HG03060 (cell line): ENCODE results near the gene CHMP1A.

Experiments
- ATAC-seq: cut with Tn5 transposase; IDR thresholded peaks from one replicate; pipeline ENCODE4 v1.9.1; 2021; ENCODE audit warnings: low read depth, moderate number of reproducible peaks; ENCODE audit not compliant: unreplicated experiment

The CHMP1A gene

DNA sequence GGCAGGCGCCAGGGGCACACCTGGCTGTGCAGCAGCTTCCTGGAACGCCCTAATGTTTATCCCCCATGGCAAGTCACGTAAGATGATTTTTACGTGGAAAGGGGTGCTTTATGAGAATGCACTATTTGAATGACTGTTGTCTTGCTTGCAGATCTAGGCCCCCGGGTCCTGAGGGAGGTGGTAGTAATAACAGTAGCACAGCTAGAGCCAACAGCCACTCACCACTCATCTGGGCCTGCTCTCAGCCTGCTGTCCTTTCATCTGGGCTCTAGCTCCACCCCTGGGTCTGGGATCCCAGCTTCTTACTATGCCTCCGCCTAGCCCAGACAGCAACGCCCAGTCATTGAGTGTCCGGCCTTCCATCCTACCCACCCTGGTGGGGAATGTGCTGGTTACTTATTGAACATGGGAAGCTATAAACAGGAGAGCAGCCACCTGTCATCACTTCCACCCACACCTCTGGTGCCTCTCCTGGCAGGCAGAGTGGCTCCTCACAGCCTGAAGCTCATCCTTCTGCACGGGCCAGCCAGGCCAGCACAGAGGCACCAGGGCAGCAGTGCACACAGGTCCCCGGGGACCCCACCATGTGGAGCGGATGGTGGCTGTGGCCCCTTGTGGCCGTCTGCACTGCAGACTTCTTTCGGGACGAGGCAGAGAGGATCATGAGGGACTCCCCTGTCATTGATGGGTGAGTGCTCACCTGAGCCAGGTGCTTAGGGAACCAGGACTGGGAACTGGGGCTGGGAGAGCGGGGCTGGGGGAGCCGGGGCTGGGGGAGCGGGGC is 27.5 kb downstream of the CHMP1A start:
- ATAC-seq: no peak

DNA sequence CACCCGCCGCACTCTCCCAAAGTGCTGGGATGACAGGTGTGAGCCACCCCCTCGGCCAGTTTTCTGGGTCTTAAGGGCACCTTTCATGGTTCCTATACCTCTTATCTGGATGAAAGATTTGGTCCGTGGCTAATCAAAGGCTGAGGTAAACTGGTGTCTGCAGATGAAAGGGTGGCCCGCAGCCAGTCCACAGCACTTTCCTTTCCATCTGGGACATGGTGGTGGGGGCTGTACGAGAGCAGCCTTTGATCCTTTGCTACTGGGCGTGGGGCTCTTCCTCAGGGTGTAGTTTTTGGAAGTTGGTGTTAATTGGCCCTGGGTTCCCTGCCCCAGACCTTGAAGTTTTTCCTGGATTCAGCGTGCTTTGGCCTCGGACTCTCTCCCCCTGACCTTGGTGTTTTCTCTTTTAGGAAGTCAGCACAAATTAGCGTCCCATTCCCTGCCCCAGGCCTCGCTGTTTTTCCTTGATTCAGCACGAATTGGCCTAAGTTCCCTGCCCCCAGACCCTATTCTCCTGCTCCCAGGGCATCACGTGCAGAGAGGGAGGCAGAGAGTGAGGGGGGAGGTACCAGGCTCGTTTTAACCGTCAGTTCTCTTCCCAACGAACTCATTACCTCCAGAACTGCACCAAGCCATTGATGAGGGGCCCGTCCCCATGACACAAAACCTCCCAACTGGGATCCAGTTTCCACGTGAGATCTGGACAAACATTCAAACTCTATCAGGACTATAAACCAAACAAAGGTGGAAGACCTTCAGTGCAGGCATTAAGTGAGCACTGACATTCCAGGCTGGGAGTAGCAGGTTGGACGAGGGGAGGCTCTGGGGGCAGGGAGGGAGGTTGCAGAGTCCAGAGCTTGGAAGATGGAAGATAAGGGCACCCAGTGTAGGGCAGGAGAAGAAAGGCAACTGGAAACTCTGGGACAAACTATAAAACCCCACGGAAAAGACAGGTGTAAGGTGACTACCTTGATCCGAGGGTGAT is 32.4 kb downstream of the CHMP1A start:
- no peak for ATAC-seq

DNA sequence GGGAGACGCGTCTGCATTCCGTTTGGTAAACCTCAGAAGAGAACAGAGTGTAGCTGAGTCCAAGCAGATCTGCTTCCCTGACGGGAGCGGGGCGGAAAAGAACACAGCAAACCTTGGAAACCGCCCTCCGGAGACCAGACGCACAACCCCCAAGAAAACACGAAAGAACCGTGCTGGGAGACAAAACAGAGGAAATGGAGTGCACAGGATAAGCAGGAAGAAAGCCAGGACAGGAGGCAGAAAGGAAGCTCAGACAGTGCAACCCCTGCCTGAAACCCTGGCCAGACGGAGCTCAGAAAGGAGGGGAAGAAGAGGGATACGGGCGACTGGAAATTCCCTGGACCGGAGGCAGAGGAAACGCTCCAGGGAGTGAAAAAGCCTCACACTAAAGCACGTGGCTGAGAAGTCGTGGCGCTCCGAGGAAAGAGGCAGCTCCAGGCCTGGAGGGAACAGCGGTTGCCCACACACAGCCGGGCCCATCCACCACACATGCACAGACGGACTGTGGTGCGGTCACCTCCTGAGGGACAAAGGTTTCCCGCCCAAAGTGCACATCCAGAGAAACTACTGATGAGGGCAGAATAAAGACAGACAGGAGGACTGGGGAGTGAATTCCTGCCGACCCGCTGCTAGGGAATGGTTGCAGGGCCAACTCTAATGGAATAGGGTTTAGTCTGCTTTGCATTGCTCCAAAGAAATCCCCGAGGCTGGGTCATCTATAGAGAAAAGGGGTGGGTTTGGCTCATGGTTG is 33.8 kb downstream of the CHMP1A start:
- no peak for ATAC-seq

DNA sequence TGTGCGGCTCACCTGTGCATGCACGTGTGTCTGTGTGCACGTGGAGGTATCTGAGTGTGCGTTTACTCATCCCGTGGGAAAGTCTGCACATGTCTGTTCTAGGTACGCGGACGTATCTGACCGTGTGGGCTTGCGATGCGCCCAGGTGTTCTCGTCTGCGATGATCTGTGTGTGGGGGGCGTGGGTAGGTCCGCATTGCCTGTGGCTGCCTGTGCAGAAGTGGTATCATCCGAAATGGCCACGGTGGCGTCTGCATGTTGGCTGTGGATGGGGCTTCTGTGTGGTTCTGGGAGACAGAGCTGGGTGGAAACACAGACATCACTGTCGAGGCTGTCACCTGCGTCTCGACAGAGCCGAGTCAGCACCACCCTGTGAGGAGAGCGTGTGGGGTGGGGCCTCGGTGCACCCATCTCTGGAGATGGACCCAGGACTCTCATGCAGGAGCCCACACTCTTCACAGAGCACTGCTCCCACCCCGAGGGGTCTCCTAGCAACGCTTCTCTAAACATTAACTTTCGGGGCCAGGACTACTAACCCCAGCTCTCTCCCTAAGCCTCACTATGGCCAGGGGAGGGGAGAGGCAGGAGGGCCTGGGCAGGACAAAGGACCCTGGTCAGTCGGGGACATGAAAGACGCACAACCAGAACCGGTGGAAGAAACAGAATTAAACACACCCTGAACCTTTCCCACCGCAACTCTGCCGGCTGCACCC is 35.7 kb downstream of the CHMP1A start:
- ATAC-seq: no peak

DNA sequence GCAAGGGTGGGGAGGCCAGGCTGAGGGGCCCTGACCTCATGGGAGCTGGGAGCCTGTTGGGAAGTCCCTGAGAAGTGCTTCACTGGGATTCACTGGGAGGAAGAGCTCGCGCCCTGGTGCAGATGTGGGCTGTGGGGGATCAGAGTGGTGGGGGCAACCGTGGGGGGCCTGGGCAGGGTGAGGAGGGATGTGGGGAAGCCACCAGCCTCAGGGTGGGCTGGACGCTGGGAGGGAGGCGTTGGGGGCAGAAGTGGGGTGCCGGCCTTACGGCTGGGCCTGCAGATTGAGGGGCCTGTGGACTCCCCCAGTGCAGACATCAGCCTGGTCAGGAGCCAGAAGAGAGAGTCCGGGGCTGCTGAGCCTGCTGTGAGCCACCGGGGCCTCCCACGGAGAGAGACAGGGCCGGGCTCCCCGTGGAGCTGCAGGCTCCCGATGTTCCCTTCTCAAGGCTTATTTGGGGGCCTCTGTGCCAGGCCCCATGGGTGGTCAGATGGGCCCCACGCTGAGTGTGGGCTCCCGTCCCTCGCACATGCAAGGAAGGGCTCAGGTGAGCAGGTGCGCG is 36.3 kb downstream of the CHMP1A start:
- ATAC-seq: no peak

DNA sequence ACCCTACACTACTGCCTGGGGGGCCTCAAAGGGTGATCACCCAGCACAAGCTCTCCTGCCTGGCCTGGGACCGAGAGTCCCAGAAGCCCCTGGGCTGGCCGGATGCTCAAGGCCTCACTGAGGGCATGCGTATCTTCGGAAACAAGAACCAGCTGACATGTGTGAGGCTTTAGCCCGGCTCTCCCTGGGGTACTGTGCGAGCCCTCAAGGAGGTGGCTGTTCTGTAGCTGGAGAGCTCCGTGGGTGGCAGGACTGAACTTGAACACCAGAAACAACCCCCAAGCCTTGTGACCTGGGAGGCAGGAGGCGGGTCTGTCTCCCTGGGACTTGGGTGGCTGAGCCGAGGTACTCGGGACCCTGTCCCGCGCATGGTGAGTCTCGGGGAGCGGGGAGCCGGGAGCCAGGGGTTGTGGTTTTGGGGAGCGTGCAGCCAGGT is 37.1 kb downstream of the CHMP1A start:
- no peak for ATAC-seq

DNA sequence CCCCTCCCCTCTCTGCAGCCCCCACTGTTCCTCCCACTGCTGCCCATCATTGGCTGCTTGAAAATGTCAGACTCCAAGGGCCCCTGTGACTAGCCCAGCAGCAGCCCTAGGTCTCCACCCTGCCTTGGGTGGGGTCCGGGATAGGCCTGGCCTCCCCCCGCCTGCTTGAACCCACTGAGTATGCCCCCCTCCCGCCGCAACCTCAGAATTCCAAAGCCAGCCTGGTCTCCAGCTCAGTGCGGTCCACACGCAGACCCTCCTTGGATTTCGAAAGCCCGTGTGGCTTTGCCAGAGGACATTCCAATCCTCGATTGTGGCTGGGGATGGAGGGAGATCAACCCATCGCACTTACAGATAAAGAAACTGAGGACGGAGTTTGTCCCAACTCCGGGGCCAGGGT is 37.7 kb downstream of the CHMP1A start:
- ATAC-seq: no peak

DNA sequence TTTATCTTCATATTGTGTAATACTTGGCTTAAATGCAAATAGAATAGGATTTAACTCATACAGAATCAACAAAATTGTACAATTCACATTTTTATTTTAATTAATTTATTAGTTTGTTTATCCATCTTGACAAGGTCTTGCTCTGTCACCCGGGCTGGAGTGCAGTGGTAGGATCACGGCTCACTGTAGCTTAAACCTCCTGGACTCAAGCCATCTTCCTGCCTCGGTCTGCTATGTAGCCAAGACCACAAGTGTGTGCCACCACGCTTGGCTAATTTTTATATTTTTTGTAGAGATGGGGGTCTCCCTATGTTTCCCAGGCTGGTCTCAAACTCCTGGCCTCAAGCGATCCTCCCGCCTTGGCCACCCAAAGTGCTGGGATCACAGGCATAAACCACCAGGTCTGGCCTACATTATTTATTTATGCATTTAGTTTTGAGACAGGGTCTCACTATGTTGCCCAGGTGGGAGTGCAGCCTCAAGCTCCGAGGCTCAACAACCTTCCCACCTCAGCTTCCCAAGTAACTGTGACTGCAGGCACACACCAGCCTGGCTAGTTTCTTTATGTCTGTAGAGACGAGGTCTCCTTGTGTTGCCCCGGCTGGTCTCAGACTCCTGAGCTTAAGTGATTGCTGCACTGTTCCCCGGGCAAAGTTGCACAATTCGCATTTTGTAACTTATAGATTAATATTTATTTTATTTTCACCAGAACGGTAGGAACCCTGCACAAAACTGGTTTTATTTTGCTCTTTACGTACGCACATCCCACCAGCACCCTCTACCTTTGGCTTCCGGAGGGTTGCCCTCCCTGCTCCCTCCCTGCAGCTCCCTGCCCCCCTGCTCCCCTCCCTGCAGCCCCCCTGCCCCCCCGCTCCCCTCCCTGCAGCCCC is 39.2 kb downstream of the CHMP1A start:
- ATAC-seq: no peak

DNA sequence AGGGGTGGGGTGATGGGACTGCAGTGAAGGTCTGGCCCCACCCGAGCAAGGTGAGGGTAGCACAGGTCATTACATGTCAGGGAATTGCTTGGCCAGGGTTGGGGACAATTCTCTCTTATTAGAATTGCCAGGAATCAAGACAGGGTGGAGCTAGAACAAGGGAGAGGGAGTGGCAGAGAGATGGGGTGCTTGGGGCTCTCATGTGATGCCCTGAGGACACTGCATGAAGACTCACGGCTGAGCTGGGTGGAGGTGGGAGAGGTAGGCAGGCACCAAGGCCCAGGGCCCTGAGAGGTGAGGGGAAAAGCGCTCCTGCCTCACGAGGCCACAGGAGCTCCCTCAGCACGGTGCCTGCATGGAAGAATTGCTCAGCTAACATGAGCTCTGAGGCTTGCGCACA is 40.5 kb downstream of the CHMP1A start:
- no peak for ATAC-seq

DNA sequence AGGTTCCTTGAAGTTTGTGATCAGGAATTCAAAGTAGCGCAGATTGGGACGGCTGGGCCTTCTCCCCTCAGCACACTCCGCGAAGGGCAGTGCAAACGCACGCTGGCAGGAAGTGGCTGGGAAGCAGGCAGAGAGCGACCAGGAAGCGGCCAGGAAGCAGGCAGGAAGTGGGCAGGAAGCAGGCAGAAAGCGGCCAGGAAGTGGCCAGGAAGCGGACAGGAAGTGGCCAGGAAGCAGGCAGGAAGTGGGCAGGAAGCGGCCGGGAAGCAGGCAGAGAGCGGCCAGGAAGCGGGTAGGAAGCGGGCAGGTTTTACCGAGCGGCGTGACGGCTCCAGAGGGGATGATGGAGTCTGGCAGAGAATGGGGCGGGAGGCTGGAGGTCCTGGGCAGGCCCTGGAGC is 40.9 kb downstream of the CHMP1A start:
- no peak for ATAC-seq

DNA sequence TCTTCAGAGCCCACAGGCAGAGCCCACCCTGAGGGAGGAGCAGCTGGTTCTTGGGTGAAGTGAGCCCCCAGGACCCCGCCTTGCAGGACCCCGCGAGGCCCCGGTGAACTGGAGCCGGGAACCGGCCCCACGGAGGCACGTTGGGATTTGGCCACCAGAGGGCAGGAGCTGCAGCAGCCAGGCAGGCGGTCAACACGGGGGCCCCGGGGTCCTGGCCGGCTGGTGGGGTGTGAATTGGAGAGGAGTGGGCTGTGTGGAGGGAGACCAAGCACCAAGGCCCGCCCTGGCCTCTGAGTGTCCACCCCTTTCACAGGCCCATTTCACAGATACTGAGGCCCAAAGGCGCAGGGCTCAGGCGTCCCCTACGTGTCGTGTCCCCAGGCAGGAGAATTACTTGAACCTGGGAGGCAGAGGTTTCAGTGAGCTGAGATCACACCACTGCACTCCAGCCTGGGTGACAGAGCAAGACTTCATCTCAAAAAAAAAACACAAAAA is 41.9 kb downstream of the CHMP1A start:
- ATAC-seq: no peak

DNA sequence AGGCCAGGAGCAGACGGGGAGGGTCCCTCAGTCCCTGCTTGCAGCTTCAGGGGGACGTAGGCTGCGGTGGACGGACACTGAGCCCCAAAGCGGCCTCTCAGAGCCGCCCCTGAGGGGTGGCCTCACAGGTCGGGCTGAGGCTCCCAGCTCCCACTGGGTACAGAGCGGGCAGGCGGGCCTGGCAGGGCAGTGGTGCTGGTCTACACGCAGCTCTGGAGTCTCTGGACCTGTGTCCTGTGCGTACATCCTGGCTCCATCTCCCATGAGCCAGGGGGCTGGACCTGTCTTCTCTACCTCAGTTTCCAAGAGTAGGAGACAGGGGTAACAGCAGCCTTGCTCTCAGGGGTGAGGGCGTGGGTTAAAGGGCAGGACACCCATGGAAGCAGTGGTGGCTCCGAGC is 42.3 kb downstream of the CHMP1A start:
- ATAC-seq: no peak

DNA sequence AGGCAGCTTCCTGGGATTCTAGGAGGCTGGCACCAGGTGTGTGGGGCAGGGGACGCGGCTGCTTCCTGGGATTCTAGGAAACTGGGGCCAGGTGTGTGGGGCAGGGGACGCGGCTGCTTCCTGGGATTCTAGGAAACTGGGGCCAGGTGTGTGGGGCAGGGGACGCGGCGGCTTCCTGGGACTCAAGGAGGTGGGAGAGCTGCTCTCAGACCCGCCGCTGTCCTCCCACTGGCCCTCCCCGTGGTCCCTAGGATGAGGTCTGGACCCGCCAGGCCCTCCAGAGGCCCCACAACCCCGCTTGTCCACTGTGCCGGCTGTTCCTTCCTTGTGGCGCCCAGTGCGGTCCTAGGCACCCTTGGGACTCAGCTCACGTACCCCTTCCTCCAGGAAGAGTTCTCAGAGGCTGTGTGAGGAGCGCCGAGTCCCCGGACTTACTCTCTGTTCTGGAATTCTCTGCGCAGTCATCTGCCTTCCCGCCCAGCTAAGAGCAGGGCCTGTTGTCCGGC is 43.5 kb downstream of the CHMP1A start:
- no peak for ATAC-seq

DNA sequence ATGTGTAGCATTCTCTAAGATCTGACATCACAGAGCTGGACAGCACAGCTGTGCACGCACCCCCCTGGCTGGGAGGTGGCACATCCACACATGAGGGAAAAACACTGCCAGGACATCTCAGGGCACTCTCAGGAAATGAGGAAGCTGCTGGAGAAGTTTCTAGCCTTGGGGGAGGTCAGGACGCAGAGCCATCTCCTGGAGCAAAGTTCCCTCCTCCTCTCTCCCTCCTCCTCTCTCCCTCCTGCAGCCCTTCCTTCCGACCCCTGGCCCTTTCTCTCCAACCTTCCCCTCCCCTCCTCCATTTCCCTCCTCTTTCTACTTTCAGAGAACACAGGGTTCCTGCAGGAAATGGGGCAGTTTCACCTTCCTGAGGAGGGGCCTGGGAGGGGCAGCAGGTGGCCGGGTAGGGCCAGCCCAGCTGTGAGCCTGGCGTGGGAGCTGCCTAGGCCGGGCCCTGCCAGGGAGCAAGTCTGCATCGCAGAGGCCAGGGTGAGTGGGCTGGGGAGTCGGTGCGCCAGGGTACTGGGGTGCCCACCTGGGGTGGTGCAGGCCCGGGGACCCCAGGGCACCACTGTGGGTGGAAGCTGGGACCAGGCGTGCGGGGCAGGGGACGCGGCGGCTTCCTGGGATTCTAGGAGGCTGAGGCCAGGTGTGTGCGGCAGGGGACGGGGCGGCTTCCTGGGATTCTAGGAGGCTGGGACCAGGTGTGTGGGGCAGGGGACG is 44.1 kb downstream of the CHMP1A start, which contains the start of gene DPEP1:
DPEP1 (plus strand) TSS at position 412 of the 723 bp plus-strand sequence. CDS start 16,769 bp downstream, outside the sequence.
- ATAC-seq: no peak

DNA sequence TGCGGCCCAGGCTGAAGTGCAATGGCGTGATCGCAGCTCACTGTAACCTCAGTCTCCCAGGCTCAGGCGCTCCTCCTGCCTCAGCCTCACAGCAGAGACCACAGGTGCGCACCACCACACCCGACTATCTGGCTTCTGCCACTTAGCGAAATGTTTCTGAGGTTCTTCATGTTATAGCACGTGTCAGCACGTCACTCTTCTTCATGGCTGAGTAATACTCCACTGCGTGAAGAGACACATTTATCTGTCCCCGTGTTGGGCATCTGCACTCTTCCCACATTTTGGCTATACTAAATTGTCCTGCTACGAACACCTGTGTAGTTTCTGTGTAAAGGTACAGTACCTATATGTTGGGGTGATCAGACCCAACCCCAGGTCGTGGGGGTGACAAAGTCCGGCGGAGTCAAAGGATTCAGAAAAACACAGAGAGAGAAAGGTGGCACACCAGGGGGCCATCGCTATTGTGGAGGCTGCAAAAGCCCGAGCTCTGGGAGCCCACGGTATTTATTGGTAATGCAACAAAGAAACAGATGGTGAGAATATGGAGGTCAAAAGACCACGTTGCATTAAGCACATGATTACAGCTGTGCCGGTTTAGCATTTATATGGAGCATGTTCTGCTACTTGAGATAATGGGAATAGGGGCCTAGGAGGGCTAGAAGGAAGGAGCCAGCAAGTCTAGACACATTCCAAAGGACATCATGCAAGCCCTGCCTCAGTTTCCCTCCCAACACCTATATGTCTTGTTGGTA is 44.9 kb downstream of the CHMP1A start:
- ATAC-seq: no peak

DNA sequence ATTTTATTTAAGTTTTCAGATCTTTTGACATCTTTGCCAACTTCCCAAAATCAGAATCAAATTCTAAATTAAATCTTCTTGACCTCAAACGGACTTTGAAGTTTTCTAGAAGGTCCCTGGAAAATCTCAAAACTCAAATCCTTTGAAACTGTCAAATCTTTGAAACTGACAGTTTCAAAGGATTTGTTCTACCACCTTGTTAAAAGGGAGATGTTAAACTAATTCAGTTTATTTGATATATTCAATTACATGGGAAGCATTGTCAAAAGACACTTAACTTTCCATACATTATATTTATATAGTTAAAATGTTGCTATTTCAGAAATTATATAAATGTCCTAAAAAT is 47.4 kb downstream of the CHMP1A start:
- ATAC-seq: no peak
